NCI-H226 (cell line): ENCODE data around the gene OR2V2.

Source experiments
- DNase-seq: peaks from one replicate; pipeline ENCODE4 v3.0.0-alpha.2; 2015

Gene OR2V2

DNA sequence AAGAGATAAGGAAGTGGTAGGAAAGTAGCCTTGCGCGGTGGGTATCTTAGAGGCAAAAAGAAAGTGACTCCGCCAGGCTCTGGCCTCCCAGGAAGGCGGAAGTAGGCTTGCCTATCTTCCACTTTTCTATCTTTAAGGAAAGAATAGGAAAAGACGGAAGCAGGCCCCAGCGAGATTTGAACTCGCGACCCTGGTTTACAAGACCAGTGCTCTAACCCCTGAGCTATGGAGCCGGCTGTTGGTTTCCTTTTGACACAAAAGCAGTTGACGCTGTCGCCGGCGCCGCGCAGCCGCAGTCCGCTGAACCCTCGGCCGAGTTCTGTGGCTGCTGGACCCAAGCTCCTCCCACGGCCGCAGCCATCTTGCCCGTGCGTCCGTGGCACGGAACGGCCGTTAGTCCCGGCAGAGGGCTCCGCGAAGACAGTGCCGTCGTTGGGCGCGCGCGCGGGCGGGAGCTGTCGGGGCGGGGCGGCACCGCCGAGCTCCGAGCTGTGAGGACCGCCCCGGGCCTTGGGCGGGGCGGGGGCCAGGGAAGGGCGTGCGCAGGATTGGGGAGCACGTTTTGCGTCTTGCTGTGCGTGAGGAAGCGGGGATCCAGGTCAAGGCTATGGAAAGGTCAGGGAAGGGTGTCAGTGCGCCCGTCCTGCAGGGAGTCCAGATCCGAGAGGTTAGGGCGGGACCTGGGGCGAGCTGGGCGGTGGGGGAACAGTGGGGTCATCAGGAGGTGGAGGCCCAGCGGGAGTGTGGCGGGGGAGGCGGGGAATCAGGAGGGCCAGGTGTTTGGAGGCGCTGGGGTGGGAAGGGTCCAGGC lies 44.3 kb downstream of the OR2V2 start:
- peak; percentile 90 for DNase-seq

DNA sequence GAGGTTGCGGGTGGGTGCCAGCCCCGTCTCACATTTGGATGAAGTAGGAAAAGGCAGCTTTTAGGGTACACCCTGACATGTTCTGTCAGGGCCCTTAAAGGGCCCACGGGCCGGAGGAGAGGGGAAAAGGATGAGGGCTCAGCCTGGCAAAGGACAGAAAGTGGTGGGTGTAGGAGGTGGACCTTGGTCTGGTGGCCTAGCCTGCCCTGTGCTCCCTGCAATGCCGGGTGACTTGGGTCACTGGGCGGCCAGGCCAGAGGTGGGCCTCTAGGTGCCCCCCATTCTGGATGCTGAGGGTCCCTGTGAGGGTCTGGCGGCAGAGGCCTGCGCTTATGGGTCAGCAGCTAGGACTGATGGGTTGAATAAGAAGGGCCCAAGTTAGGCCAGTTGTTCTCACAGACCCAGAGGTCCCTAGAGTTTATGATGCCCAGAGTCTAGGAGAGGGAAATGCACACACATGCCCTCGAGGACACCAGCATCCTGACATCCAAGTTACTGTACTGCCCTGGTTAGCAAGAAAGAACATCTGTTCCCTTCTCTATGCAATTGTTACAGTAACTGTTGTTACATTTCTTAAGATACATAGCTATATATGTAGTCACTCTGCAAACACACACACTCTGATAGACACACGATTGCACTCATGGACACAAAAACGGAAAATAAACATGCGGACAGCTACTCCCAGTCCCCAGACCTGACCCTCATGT lies 45.1 kb downstream of the OR2V2 start:
- no peak for DNase-seq

DNA sequence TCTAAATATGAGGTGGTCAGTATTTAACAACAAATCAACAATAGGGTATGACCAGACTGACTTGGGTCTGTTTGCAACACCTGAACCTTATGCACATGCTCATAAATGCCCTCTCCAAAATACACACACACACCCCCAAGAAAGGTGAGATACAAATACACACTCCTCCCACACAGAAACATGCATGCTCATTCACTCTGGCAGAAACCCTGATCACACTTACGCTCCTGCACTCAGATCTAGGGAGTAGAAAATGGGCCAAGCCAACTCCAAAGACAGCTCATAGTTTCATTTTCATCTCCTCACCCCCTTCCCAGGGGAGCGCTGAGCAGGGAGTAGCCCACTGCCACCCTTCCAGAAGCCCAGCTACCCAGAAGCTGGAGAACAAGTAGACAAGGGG lies 46.3 kb downstream of the OR2V2 start:
- no peak for DNase-seq

DNA sequence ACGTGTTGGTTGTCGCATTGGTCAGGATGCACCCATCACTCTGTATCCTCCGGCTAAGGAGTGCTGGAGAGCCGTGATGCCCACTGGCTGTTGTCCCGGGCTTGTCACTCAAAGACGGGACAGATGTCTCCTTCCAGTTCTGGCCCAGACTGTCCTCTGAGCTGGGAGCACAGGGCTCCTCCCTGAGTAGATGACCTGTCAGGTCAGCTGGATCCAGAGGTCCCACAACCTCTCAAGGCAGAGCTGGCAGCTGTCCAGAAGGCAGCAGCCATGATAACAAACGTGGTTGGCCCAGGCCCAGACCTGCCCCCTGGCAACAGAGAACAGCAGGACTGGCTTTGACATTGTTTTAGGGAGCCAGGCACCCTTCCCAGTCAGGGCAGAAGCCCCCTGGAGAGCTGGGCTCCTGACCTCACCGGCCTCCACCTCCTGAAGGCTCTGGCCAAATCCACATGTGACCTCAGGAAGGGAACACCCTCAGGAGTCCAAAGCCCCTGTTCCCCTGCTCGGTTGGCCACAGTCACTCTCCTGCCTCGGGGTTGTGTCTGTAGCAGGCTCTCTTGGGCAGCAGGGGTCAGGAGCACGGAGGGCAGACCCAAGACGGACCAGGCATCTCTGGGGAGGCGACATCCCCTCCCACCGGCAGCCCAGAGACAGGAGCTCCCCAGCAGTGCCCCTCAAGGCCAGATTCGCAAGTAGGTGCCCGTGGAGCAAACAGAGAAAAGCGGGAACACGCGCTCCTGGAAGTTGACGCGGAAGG lies 47.3 kb downstream of the OR2V2 start:
- DNase-seq, result no peak

DNA sequence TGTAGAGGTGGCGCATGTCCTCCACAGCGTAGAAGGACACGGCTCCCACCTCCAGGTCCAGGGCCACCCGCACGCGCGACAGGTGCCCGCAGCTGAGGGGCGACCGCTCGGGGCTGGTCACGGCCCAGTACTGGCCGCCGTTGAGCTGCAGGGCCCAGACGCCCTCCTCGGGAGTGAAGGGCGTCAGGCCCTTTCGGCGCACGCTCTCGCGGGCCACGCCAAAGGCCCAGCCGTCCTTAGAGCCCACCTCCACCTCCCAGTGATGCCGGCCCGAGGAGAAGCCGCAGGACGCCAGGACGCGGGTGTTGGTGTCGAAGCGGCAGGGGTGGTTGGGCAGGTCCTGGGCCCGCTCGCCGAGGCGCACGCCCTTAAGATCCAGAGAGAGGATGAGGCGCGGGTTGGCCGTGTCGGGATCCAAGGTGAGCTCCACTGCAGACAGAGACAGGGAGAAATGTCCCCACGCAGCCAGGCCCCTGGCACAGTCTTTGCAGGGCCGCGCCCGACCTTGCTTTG lies 47.9 kb downstream of the OR2V2 start:
- no peak for DNase-seq

DNA sequence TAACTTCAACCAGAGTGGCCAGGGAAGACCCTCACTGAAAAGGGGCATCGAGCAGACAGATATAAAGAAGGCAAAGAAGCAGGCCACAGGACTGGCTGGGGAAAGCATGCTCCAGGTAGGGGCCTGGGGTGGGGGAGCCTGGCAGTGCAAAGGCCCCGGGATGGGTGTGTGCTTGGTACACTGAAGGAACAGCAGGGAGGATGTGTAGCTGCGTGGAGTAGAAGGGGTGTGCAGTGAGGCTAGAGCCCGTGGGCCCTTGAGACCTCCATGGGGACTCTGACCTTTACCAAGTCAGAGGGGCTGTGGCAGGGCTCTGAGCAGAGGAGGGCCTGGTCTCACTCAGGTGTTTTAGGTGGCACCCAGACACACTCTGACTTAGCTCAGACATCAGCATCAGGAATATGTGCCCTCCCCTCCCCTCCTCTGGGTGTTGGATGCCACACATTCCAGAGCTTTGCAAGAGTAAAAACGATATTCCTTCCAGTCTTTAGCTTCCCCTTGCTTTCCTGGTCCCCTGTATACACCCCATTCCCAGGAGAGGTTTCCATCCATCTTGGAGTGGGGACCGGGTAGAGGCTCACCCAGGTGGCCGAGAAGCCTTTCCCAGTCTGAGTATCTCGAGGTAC lies 50.1 kb downstream of the OR2V2 start:
- no peak for DNase-seq

DNA sequence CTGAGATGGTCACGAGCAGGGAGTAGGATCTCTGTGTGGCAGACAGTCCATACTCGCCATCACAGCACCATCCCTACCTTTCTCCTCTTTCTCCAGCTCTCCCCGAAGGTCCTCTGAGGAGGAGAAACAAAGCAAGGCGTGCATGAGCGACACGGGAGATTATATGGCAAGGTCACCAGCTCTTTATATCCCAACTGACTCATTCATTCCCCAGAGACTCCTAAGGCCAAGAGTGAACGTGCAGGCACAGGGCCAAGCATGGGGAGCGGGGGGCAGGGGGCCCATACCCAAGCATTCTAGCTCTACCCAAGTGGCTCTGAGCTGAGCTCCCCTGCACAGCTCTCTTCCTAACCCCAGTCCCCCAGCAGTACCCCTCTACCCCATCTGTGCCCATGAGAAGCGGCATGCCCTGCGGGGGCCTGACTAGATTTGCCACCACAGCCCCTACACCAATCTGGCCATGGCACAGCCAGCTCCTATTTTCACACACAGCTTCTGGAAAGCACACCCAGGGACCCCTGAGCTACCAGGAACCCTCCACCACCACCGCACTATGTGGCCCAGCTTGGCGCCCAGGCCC lies 50.8 kb downstream of the OR2V2 start:
- DNase-seq, result no peak

DNA sequence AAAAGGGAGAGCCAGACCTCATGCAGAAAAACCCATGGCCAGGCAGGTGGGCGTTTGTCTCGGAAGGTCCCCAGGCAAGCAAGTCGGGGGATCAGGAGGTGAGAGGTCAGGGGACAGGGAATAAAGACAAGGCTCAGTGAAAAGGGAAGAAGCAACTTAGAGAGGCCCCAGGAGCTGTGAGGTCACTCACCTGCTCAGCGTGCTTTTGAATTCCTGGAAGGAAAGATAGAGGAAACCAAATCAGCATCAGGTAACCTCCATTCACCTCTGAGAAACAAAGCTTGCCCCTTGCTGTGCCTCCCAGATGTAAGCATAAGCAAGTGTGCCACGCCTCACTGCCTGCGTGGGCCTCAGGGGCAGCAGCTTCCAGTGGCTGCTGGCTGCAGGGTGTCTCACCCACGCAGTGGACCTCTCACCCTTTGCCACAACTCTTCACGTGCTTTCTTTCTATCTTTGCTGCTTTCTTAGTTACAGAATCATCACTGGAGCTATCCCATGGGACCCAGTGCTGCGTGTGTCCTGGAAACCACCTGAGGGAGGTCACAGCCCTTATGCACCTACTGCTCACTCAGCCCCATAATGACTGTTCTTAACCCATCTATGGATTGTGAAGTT lies 51.6 kb downstream of the OR2V2 start:
- DNase-seq, result no peak

DNA sequence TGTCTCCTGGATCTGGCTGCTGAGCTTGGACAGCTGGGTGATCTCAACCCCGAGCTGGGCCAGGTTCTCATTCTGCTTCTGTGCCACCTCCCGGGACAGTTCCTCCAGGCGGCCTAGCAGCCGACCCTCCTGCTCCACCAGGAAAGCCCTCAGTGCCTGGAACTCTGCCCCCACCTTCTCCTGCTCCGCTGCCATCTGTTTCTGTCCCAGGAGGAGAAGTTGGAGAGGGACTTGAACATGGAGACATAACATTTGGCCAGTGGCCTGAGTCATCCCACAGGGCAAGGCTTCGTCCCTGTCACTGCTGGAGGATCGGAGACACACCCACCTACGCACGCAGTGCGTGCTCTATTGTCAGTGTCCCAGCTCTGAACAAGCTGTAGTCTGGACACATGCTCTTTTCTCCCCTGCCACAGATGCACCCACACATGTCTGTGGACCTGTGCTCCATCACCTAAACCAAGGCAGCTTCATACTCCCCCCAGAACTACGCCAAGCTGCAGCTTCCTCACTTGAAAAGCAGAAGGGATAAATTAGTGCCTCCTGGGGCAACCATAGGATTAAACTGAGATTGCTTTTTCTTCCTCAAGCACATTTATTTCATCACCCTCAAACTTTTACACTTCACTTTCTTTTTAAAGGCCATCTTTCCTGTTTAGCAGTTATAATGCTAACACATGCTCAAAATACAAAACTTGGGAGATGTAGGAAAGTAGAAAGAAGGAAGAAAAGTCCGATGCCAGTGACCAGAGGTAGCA lies 52.7 kb downstream of the OR2V2 start:
- no peak for DNase-seq

DNA sequence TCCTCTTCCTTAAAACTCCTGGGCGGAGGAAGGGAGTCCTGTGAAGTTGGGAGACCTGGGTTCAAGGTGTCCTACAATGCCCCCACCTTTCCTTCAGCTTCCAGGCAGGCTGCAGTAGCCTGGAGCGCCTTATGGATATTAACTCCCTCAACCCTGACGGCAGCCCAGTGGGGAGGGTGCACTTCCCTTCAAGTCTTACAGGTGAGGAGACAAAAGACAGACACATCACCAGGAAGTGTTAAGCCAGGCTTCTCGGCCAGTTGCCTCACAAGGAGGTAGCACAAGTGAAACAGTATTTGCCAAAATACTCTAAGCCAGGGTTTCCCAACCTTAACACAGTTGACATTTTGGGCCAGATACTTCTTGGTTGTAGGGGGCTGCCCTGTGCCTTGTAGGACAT lies 53.4 kb downstream of the OR2V2 start:
- no peak for DNase-seq

DNA sequence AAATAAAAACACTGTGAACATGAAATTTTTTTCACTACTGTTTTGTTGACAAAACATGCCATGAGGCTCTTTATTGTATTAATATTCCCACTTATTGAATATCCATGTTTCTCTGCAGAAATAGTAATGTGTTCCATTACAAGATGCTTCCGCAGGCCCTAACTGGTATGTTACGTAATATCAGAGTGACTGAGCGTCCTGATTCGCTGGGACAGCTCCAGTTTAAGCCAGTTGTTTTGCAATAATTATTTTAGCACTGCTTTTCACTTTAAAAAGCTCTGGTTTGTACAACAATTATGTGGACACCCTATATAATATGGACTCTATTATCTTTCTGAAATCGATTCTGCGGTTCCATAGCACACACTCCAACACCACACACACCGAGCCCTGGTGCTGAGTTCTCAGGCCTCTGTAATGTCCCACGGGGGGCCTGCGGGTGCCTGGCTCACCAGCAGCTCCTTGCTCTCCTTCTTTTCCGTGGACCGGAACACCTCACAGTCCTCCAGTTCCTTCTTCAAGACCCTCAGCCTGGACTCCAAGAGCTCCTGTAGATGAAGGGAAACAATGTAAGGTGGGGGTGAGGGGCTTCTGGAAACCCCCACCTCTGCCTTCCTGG lies 55.8 kb downstream of the OR2V2 start:
- no peak for DNase-seq

DNA sequence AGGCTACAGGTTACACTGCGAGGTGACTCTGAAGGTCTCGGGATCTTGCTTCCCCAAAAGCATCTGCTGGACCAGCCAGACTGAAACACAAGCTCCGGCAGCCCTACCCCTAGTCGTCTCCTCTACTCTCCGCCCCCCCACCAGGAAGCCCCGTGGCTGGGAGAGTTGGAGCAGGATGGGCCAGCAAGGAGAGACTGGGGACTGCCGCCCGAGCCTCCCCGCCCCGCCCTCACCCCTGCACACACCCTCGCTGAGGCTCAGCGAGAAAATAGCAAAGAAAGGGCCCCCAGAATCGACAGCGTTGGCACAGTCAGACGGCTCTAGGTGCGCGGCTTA lies 56.4 kb downstream of the OR2V2 start:
- no peak for DNase-seq

DNA sequence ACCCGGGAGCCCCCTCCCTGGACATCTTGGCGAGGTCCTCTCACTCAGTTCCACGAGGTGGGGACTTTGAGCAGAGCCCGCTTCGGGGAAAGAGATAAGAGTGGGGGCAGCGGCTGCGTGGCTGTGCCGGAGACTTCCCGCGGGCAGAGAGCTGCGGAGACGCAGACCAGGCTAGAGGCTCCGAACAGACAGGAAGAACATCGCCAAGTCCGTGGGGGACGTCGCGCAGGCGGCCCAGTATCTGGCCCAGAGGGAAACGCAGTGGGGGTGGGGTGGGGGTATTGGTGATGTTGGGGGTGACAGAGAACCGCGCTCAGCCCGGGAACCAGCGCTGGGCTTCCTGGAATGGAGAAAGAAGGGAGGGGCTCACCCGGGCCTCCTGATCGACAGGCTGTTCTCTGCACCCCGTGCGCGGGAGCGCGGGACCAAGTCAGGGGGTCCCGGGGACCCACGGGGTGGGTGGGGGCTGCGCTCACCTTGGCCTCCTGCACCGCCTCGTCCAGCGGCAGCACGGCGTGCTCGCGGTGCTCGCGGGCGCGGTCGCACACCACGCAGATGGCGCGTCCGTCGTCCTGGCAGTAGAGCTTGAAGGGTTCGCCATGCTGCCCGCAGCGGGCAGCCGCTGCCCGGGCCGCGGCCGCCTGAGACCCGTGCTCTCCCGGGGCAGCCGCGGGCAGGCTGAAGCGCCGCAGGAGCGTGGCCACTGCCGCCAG lies 56.9 kb downstream of the OR2V2 start:
- DNase-seq, result no peak

DNA sequence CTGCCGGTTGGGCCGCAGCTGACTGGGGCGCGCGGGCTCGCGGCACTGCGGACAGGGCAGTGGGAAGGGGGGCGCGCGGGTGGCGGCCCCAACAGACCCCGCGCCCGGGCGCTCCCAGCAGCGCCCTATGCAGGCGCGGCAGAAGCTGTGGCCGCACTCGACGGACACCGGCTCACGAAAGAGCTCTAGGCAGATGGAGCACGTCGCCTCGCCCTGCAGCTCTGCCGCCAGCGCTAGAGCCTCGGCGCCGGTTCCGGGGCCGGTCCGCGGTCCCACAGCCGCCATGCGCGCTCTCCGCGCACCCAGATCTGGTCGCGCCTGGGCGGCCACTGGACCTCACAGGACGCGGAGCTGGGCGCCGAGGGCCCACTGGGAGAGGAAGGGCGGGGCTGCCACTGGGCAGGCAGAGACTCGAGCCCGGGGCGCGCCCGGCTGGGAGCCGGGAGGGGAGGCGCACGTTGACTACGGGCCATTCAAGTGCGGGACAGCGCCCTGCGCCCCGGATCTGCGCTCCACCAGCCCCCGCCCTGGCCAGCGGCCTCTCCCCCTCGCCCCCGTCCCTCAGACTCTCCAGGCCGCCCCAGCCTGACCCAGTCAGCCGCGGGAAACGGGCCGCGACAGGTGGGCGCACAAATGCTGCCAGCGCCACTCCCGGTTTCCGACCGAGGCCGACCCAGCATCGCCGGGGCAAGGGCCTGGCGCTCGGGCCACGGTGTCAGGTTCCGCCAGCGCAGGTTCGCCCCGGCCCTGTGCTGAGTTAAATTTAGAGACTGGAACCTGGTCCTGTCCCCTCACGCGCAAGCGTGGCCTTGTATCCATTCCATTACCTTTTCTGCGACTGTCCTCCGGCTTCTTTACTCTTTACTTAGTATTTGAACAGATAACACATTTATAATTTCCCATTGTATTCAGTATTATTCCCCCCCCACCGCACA lies 57.7 kb downstream of the OR2V2 start, which contains the start of gene TRIM7:
Gene TRIM7 (minus strand): TSS at position 371 of the 935 bp plus-strand sequence. CDS start 86 bp downstream, at position 285.
- no peak for DNase-seq

DNA sequence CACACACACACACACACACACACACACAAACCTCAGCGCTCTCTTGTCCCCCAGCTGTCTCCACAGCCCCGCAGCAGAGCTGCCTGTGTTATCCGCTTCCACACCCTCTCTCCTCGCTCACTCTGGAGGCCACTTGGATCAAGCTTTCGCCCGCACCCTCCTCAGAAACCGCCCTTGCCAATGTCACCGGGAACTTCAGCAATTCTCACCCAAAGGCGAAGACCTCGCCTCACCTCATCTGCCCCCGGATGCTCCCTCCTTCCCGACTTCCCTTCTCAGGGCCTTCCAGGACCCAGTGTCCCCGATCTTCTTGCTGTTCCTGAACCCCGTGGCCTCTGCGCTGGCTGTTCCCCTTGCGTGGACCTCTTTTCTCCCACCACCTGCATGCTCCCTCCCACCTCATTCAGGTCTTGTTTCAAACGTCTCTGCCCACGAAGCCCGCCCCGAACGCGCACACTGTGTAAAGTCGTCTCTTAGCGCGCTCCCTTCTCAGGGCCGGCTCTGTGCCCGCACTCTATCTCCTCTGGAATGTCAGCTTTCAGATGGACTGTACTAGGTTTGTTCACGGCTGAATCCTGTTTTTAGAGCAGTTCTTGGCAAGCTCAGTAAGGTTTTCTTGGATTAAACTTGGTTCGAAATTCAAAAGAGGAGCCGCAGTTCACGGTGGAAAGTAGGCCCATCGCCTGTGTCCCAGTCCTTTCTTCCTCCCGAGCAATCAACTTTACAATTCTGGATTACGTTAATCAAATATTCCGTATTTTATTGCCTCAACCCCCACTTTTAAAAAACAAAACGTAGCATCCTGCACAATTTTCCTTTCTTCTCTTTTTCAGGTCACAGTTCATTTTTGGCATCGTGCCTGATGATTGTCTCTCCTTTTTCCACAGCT lies 58.6 kb downstream of the OR2V2 start:
- no peak for DNase-seq

DNA sequence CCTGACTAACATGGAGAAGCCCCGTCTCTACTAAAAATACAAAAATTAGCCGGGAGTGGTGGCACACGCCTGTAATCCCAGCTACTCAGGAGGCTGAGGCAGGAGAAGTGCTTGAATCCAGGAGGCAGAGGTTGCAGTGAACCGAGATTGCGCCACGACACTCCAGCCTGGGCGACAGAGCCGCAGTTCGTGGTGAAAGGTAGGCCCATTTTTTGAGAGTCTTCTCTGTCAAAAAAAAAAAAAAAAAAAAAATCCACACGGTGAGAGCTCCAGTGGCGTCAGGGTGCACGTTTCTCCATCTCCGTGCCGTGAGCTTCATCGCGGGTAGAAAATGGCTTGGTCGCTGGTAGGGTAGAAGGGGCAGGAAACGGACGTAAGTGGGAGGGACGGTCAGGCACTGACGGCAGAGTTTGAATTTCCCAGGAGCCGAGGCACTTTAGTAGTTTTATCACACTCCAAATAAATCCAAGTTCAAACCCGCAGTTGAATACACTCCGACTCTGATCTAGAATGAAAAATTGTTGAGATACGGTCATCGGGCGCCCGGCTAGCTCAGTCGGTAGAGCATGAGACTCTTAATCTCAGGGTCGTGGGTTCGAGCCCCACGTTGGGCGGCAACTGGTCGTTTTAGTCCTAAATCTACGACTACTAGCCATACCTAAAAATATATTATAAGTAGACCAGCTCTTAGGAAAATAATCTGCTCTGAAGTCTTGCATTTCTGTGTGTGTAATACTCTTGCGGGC lies 60.0 kb downstream of the OR2V2 start:
- peak; percentile 86 for DNase-seq

DNA sequence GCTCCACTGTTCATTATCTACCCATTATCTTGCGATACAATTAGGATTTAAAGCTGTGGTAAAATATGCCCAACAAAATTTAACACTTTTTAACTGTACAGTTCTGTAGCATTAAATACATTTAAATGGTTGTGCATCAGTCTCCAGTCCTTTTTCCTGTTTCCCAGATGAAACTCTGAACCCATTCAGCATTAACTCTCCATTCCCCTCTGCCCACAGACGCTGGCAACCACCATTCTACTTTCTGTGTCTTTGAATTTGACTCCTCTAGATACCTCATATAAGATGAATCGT lies 60.5 kb downstream of the OR2V2 start:
- DNase-seq, result no peak
